Tibial nerve (tissue), 4 donors: ENCODE data around the gene PHYH.

ENCODE experiments used
- CTCF ChIP-seq, 5 experiments: fragments of 200-600 bp in 3 of 5; fragments of 450-650 bp in 2 of 5; sonication (generic) in 3 of 5; IDR thresholded peaks; one replicate each; pipeline ENCODE4 v1.5.1; 2016 to 2019; ENCODE audit warnings: antibody characterized with exemption in 5 of 5, mild to moderate bottlenecking in 3 of 5, moderate library complexity in 2 of 5
- EP300 ChIP-seq, 2 donors: sonication (generic); formaldehyde crosslinking; IDR thresholded peaks; one replicate each; pipeline ENCODE4 v1.6.1; 2017; ENCODE audit warnings: antibody characterized with exemption in 2 of 2, mild to moderate bottlenecking in 1 of 2
- POLR2A ChIP-seq, 2 donors: fragments of 450-650 bp; IDR thresholded peaks; one replicate each; pipeline ENCODE4 v1.6.1; 2017; ENCODE audit warnings: antibody characterized with exemption in 2 of 2, mild to moderate bottlenecking in 2 of 2, moderate library complexity in 2 of 2

DNA sequence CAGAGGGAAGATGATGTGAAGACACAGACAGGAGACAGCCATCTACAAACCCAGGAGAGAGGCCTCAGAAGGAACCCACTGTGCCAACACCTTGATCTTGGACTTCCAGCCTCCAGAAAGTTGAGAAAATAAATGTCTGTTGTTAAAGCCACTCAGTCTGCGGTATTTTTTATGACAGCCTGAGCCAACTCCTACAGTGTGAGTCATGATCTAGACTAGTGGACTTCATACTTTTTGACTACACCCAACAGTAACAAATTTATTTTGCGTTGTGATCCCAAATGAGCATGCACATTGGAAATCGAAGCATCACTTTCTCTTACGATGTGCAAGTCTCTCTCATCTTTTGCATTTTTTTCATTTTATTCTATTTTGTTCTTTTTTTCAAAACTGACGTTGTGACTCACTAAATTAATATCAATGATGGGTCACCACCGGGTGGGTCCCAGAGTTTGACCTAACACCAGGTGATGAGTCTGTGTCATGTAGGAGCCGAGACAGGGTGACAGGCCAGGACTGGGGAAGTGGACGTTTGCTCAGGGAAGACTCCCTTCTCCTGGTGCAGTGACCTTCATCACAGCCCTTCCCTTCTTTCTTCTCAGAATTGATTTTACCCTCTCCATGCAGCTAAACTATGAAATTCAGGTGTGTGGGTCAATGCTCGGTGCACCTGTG is 28.9 kb downstream of the PHYH start:
- no peak for TF ChIP-seq CTCF (IDR thresholded peaks at IDR 0.05)
- no peak for TF ChIP-seq POLR2A (IDR thresholded peaks at IDR 0.05)
- no peak for TF ChIP-seq EP300 (IDR thresholded peaks at IDR 0.05)
